ENCODE data around the gene CEP250. TPM values are rescaled to one million over a fixed set of nuclear protein-coding genes. Genes with fewer than 3 reads are reported as not detected.

Gene CEP250
- total RNA-seq, 1 experiment from 2014 or later, result 42.3 TPM

DNA sequence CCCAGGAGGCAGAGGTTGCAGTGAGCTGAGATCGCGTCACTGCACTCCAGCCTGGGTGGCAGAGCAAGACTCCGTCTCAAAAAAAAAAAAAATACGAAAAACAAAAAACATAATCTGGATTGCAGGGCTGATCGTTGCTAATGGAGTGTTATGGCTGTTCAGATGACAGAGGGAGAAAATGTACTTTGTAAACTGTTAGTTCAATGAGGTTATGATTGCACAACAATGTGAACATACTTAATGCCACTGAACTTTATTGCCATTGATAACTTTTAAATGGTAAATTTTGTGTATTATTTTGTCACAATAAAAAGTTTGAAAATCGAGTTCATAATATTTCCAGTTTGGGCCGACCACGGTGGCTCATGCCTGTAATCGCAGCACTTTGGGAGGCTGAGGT lies 63.6 kb downstream of the CEP250 start (continued):
- TF ChIP-seq, protein P1, sequence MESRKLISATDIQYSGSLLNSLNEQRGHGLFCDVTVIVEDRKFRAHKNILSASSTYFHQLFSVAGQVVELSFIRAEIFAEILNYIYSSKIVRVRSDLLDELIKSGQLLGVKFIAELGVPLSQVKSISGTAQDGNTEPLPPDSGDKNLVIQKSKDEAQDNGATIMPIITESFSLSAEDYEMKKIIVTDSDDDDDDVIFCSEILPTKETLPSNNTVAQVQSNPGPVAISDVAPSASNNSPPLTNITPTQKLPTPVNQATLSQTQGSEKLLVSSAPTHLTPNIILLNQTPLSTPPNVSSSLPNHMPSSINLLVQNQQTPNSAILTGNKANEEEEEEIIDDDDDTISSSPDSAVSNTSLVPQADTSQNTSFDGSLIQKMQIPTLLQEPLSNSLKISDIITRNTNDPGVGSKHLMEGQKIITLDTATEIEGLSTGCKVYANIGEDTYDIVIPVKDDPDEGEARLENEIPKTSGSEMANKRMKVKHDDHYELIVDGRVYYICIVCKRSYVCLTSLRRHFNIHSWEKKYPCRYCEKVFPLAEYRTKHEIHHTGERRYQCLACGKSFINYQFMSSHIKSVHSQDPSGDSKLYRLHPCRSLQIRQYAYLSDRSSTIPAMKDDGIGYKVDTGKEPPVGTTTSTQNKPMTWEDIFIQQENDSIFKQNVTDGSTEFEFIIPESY (IDR thresholded peaks at IDR 0.05; ENCODE audit: extremely low read depth, insufficient replicate concordance, low read length), result no peak
- no peak for TF ChIP-seq SP1 (IDR thresholded peaks at IDR 0.05; ENCODE audit: low read depth)
- TF ChIP-seq POLR2AphosphoS5 (IDR thresholded peaks at IDR 0.05; ENCODE audit: low read depth, low read length), result no peak

DNA sequence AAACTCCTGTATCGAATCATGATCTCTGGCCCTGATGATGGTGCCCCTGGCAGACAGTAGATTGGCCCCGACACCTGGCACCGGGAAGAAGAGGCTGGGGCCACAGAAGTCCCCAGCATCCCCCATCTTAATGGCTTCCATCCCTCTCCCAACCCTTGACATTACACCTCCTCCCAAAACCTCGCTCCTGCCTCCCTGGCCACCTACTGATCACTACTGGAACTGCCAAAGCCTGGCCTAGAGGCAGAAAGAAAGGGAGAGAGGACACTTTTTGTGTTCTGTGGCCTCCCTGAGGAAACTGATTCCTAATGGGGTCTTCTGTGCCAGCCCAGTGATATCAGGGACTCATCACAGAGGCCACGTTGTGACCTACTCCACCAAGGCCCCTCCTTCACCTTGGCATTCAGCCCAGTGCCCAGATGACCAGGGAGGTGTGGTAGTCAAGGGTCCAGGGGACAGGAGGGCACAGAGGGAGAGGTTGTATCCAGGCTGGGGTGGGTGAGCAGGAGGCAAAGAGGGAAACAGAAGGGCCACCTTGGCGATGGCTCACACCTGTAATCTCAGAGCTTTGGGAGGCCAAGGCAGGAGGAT lies 68.0 kb downstream of the CEP250 start:
- Histone ChIP-seq H3K4me2 (ENCODE audit: low read length) (no peak overlapping the region), H2AFZ (ENCODE audit: low read depth, low read length, poor library complexity, severe bottlenecking) (no peak overlapping the region), H3K4me1 (ENCODE audit: control insufficient read depth in 1 of 2, insufficient read depth in 2 of 2, low read length in 2 of 2) (peaks cover 0 to 6% of the 10 kb centered on the region in 2 experiments; a peak in 2 of 4 replicates), H4K20me1 (ENCODE audit: insufficient read depth) (no peaks in the 10 kb centered on the region), H3K27me3 (ENCODE audit: insufficient read depth, low read length) (no peaks in the 10 kb centered on the region), H3K9me3 (ENCODE audit: control insufficient read depth in 1 of 2, insufficient read depth in 1 of 2, low read depth in 1 of 2, low read length in 2 of 2) (no peaks in the 10 kb centered on the region), H3K36me3 (ENCODE audit: control insufficient read depth in 1 of 2, insufficient read depth in 2 of 2, low read length in 2 of 2) (no peaks in the 10 kb centered on the region), H3K9ac (ENCODE audit: low read length) (no peak overlapping the region), H3K79me2 (ENCODE audit: insufficient read depth, low read length) (no peaks in the 10 kb centered on the region), H3K4me3 (replicated peaks in 1 of 2; ENCODE audit: low read depth in 1 of 2, low read length in 2 of 2) (no peak overlapping the region), H3K9me2 (ENCODE audit: insufficient read depth) (no peaks in the 10 kb centered on the region), H3K27ac (ENCODE audit: low read depth, low read length) (no peak overlapping the region)
- CTCF ChIA-PET, result no interaction called here
- TF ChIP-seq ZFX (IDR thresholded peaks at IDR 0.05), result no peak
- TF ChIP-seq CEBPB (IDR thresholded peaks at IDR 0.05; ENCODE audit: low read depth), result no peak
- TF ChIP-seq JUND (IDR thresholded peaks at IDR 0.05), result no peak
- TF ChIP-seq, protein P2, sequence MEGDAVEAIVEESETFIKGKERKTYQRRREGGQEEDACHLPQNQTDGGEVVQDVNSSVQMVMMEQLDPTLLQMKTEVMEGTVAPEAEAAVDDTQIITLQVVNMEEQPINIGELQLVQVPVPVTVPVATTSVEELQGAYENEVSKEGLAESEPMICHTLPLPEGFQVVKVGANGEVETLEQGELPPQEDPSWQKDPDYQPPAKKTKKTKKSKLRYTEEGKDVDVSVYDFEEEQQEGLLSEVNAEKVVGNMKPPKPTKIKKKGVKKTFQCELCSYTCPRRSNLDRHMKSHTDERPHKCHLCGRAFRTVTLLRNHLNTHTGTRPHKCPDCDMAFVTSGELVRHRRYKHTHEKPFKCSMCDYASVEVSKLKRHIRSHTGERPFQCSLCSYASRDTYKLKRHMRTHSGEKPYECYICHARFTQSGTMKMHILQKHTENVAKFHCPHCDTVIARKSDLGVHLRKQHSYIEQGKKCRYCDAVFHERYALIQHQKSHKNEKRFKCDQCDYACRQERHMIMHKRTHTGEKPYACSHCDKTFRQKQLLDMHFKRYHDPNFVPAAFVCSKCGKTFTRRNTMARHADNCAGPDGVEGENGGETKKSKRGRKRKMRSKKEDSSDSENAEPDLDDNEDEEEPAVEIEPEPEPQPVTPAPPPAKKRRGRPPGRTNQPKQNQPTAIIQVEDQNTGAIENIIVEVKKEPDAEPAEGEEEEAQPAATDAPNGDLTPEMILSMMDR (IDR thresholded peaks at IDR 0.05 in 2 of 3, conservative IDR thresholded peaks at IDR 0.05 in 1 of 3; ENCODE audit: borderline replicate concordance in 1 of 3, insufficient read depth in 1 of 3, low read depth in 2 of 3, low read length in 2 of 3), result peak; percentile 34 to 83 (median 73); a peak in 4 of 6 replicates
- TF ChIP-seq, protein P3, sequence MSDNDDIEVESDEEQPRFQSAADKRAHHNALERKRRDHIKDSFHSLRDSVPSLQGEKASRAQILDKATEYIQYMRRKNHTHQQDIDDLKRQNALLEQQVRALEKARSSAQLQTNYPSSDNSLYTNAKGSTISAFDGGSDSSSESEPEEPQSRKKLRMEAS (IDR thresholded peaks at IDR 0.05), result no peak
- no peak for TF ChIP-seq POLR2AphosphoS5 (IDR thresholded peaks at IDR 0.05; ENCODE audit: low read depth, low read length)
- no peak for TF ChIP-seq SP1 (IDR thresholded peaks at IDR 0.05; ENCODE audit: low read depth)
- no peak for TF ChIP-seq SRF (IDR thresholded peaks at IDR 0.05; ENCODE audit: low read depth)
- TF ChIP-seq CBX3 (IDR thresholded peaks at IDR 0.05; ENCODE audit: low read depth), result no peak
- TF ChIP-seq SIN3A (IDR thresholded peaks at IDR 0.05; ENCODE audit: low read depth), result no peak
- TF ChIP-seq, protein P4, sequence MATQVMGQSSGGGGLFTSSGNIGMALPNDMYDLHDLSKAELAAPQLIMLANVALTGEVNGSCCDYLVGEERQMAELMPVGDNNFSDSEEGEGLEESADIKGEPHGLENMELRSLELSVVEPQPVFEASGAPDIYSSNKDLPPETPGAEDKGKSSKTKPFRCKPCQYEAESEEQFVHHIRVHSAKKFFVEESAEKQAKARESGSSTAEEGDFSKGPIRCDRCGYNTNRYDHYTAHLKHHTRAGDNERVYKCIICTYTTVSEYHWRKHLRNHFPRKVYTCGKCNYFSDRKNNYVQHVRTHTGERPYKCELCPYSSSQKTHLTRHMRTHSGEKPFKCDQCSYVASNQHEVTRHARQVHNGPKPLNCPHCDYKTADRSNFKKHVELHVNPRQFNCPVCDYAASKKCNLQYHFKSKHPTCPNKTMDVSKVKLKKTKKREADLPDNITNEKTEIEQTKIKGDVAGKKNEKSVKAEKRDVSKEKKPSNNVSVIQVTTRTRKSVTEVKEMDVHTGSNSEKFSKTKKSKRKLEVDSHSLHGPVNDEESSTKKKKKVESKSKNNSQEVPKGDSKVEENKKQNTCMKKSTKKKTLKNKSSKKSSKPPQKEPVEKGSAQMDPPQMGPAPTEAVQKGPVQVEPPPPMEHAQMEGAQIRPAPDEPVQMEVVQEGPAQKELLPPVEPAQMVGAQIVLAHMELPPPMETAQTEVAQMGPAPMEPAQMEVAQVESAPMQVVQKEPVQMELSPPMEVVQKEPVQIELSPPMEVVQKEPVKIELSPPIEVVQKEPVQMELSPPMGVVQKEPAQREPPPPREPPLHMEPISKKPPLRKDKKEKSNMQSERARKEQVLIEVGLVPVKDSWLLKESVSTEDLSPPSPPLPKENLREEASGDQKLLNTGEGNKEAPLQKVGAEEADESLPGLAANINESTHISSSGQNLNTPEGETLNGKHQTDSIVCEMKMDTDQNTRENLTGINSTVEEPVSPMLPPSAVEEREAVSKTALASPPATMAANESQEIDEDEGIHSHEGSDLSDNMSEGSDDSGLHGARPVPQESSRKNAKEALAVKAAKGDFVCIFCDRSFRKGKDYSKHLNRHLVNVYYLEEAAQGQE (IDR thresholded peaks at IDR 0.05; ENCODE audit: low read depth), result no peak
- peak; percentile 48 for TF ChIP-seq RAD21 (IDR thresholded peaks at IDR 0.05; ENCODE audit: low read depth)
- TF ChIP-seq EGR1 (IDR thresholded peaks at IDR 0.05; ENCODE audit: low read depth), result no peak
- TF ChIP-seq TCF7L2 (IDR thresholded peaks at IDR 0.05; ENCODE audit: borderline replicate concordance, extremely low read depth, insufficient read depth, insufficient read length), result no peak
- no peak for TF ChIP-seq FOSL1 (IDR thresholded peaks at IDR 0.05; ENCODE audit: low read depth)
- TF ChIP-seq POLR2A (IDR thresholded peaks at IDR 0.05; ENCODE audit: borderline replicate concordance, extremely low read depth, insufficient read depth, insufficient read length), result no peak
- TF ChIP-seq EZH2 (IDR thresholded peaks at IDR 0.05), result no peak
- no peak for TF ChIP-seq EZH2phosphoT487 (IDR thresholded peaks at IDR 0.05; ENCODE audit: borderline replicate concordance)
- intact Hi-C loops (cut with micrococcal nuclease), result loop anchor here (1.0 kb wide), 1 partner anchor 60 kb away; no protein-coding TSS in a partner anchor
- POLR2A ChIA-PET, result no interaction called here
- no TSS peak for BruUV-seq (replicated peaks)
- RAD21 ChIA-PET (ENCODE audit: low non-redundant PET in 1 of 2, low total read pairs in 2 of 2, uncharacterized antibody in 2 of 2, unreplicated experiment in 2 of 2), result no interaction called here
- DNase-seq (ENCODE audit: low read depth, low spot score) (no peak), ATAC-seq (peak; percentile 94)

Data from HCT116 (cell line).